OCI-LY1 (cell line): ENCODE measurements around the gene LPAR5.

ENCODE experiments used
- CTCF ChIP-seq: fragments of 200-600 bp; sonication (generic), shearing (Covaris generic); IDR thresholded peaks from 2 replicates; pipeline ENCODE4 v1.5.1; 2017; ENCODE audit warnings: mild to moderate bottlenecking, antibody characterized with exemption, low read length, moderate library complexity, mixed read lengths
- EZH2 ChIP-seq: fragments of 200-600 bp; sonication (generic), shearing (Covaris generic); IDR thresholded peaks from 2 replicates; pipeline ENCODE4 v1.8.0; 2017; ENCODE audit warnings: borderline replicate concordance, mixed run types, mild to moderate bottlenecking, antibody characterized with exemption, low read length, moderate library complexity, mixed read lengths

GRCh38 chr12:6620885-6621274 lies 14.9 kb downstream of the LPAR5 start:
- TF ChIP-seq CTCF (no peak), EZH2 (no peak)
